ENCODE data around the gene BEAN1.

Gene BEAN1

DNA sequence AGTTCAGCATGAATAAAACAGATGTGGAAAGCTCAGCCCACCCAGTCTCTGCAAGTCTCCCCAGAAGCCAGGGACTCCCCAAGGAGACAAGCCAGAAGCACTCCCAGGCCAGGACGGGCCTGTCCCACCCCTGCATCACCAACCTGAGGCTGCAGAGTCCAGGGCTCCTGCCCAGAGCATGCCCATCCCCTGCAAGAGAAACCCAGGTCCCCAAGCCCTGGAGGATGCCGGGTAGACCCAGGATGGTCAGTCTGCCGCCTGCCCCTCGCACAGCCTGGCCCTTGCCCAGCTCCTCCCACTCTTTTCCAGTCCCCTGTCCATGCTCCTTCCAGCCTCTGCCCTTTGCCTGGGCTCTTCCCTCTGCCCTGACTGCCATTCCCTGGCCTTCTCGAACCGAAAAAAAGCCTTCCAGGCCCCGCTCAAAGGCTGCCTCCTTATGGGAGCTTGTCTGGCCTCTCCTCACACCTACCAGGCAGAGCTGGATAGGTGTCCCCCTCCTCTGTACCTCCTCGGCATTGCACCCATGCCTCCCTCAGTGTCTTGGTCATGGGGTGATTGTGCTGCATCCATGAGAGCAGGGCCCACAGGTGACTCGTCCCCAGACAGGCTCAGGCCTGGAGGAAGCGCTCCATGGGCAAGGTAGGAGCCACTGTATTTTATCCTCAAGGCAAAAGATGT lies 44.8 kb downstream of the BEAN1 start:
- TF ChIP-seq POLR2A (IDR thresholded peaks at IDR 0.05; ENCODE audit: extremely low read depth, insufficient read length) = no peak
- TF ChIP-seq, protein P1, sequence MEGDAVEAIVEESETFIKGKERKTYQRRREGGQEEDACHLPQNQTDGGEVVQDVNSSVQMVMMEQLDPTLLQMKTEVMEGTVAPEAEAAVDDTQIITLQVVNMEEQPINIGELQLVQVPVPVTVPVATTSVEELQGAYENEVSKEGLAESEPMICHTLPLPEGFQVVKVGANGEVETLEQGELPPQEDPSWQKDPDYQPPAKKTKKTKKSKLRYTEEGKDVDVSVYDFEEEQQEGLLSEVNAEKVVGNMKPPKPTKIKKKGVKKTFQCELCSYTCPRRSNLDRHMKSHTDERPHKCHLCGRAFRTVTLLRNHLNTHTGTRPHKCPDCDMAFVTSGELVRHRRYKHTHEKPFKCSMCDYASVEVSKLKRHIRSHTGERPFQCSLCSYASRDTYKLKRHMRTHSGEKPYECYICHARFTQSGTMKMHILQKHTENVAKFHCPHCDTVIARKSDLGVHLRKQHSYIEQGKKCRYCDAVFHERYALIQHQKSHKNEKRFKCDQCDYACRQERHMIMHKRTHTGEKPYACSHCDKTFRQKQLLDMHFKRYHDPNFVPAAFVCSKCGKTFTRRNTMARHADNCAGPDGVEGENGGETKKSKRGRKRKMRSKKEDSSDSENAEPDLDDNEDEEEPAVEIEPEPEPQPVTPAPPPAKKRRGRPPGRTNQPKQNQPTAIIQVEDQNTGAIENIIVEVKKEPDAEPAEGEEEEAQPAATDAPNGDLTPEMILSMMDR (IDR thresholded peaks at IDR 0.05; ENCODE audit: low read depth, low read length) = no peak
- TF ChIP-seq, protein P2, sequence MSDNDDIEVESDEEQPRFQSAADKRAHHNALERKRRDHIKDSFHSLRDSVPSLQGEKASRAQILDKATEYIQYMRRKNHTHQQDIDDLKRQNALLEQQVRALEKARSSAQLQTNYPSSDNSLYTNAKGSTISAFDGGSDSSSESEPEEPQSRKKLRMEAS (IDR thresholded peaks at IDR 0.05; ENCODE audit: low read depth, low read length) = no peak
- TF ChIP-seq MYC (IDR thresholded peaks at IDR 0.05; ENCODE audit: low read depth, low read length) = no peak
- no peak overlapping the region for H3K4me3 ChIP-seq (ENCODE audit: low read depth, low read length)
- DNase-seq (ENCODE audit: low read depth) = no peak

DNA sequence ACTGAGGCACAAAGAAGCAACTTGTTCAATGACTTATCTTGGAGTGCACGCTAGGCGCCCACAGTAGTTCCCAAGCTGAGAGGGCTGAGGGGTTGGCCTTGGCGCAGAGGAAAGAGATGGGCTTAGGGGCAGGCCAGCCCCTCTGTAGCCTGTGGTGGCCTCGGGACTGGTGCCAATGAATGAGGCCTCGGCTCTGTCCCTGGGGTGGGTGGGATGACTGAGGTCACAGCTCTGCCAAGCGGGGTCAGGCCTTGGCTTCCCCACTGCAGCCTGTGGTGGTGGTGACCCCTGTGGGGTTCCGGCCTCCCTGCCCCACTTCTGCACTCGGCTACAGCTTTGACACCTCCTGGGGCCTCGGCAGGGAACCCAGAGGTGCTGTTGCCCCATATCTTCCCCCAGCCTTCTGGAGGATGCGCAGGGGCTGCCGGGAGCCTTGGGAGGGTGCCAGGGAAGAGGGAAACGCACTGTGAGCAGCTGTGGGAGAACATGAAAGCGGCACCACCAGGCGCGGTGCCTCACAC lies 46.0 kb downstream of the BEAN1 start:
- DNase-seq (ENCODE audit: low read depth) = no peak
- TF ChIP-seq MYC (IDR thresholded peaks at IDR 0.05; ENCODE audit: low read depth, low read length) = no peak
- TF ChIP-seq, protein P1 (IDR thresholded peaks at IDR 0.05; ENCODE audit: low read depth, low read length) = no peak
- TF ChIP-seq POLR2A (IDR thresholded peaks at IDR 0.05; ENCODE audit: extremely low read depth, insufficient read length) = no peak
- TF ChIP-seq, protein P2 (IDR thresholded peaks at IDR 0.05; ENCODE audit: low read depth, low read length) = no peak
- H3K4me3 ChIP-seq (ENCODE audit: low read depth, low read length) = no peak overlapping the region

DNA sequence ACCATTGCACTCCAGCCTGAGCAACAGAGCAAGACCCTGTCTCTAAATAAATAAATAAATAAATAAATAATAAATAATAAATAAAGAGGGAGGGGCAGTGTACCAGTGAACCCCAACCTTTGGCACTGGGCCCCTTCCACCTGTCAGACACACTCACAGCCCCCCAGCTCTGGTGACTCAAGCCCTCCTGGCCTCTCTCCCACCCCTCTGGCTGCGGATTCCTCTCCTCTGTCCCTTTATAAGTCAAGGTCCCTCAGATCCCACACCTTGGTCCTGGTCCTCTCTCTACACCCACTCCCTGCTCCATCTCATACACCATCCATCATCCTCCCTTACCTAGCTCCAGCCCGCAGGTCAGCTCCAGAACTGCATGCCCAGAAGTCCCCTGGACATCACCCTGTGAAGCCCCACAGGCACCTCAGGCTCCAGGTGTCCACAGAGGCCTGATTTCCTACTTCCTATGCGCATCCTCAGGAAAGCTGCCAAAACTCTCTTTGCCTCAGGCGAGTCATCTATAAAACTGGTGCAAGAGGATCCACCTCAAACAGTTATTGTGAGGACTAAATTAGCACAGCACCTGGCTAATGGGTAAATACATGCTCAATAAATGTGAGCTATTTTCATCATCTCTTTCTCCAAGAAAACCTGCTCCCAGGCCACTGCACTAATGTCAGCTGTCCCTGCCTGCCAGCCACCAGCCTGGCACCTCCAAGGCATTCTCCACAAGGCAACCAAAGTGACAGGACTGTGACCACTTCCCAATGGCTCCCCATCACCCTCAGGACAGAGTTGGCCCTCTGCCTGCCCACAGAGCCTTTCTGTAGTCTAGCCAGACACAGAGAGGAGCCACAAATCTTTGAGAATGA lies 46.8 kb downstream of the BEAN1 start:
- DNase-seq (ENCODE audit: low read depth) = no peak
- no peak overlapping the region for H3K4me3 ChIP-seq (ENCODE audit: low read depth, low read length)
- no peak for TF ChIP-seq POLR2A (IDR thresholded peaks at IDR 0.05; ENCODE audit: extremely low read depth, insufficient read length)
- TF ChIP-seq, protein P2 (IDR thresholded peaks at IDR 0.05; ENCODE audit: low read depth, low read length) = no peak
- no peak for TF ChIP-seq MYC (IDR thresholded peaks at IDR 0.05; ENCODE audit: low read depth, low read length)
- TF ChIP-seq, protein P1 (IDR thresholded peaks at IDR 0.05; ENCODE audit: low read depth, low read length) = no peak

DNA sequence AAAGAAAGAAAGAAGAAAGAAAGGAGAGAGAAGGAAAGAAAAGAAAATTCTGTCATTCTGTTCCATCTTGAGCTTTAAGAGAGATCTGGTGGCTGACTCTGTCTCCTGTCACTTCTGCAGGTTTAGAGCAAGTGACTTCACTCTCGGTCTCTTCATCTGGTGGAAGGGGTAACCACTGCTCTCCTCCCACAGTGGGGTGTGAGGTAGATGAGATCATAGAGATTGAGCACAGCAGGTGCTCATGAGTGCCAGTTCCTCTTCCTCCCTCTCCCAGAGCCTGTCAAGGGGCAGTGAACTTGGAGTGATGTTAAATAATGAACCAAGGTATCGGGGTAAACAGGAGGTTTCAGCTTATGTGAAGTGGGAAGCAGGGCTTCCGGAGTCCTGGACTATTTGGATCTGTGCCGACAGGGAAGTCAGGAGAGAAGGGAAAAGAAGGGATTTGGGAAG lies 47.7 kb downstream of the BEAN1 start:
- DNase-seq (ENCODE audit: low read depth) = peak; percentile 84
- H3K4me3 ChIP-seq (ENCODE audit: low read depth, low read length) = no peak overlapping the region
- TF ChIP-seq POLR2A (IDR thresholded peaks at IDR 0.05; ENCODE audit: extremely low read depth, insufficient read length) = no peak
- TF ChIP-seq, protein P2 (IDR thresholded peaks at IDR 0.05; ENCODE audit: low read depth, low read length) = no peak
- TF ChIP-seq, protein P1 (IDR thresholded peaks at IDR 0.05; ENCODE audit: low read depth, low read length) = no peak
- no peak for TF ChIP-seq MYC (IDR thresholded peaks at IDR 0.05; ENCODE audit: low read depth, low read length)

DNA sequence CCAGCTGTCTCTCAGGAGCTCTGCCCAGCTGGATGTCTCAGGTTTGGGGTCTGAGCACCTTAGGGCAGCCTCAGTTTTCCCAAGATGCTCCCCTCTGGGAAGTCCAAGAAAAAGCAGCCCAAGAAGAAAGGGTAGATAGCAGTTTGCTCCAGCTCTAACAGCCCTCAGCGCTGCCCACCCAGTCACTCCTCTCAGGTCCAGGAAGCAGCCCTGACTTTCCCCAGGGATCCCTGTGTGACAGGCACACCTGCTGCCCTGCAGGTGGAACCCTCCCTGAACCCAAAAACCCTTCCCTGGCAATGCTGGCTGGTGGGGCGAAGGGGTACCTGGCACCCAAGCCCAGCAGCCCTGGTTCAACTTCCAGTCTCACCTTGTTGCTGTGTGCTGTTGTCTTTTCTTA lies 48.1 kb downstream of the BEAN1 start:
- no peak overlapping the region for H3K4me3 ChIP-seq (ENCODE audit: low read depth, low read length)
- DNase-seq (ENCODE audit: low read depth) = no peak
- TF ChIP-seq, protein P1 (IDR thresholded peaks at IDR 0.05; ENCODE audit: low read depth, low read length) = no peak
- TF ChIP-seq POLR2A (IDR thresholded peaks at IDR 0.05; ENCODE audit: extremely low read depth, insufficient read length) (no peak), MYC (IDR thresholded peaks at IDR 0.05; ENCODE audit: low read depth, low read length) (no peak)
- TF ChIP-seq, protein P2 (IDR thresholded peaks at IDR 0.05; ENCODE audit: low read depth, low read length) = no peak

Measured in NB4 (cell line).